Keratinocyte (primary cell): ENCODE data around the gene RAET1E.

Experiments used
- CTCF ChIP-seq, 3 experiments: IDR thresholded peaks in 1 of 3; conservative IDR thresholded peaks in 1 of 3; optimal IDR thresholded peaks in 1 of 3; 2 replicates in 2 of 3; 3 replicates in 1 of 3; pipeline versions ENCODE3 to v1.5.1; 2011; ENCODE audit warnings: low read length in 3 of 3, mild to moderate bottlenecking in 3 of 3, moderate library complexity in 2 of 3, control low read depth in 1 of 3, inconsistent platforms in 1 of 3; ENCODE audit not compliant: insufficient read depth in 2 of 3; ENCODE audit errors: extremely low read depth in 1 of 3
- EZH2 ChIP-seq: IDR thresholded peaks from one replicate; pipeline ENCODE4 v1.6.1; 2012; ENCODE audit warnings: inconsistent platforms, mild to moderate bottlenecking, low read length, moderate library complexity

- TF ChIP-seq CTCF (optimal IDR thresholded peaks at IDR 0.05 in 1 of 3, IDR thresholded peaks at IDR 0.05 in 1 of 3, conservative IDR thresholded peaks at IDR 0.05 in 1 of 3; ENCODE audit: extremely low read depth in 1 of 3, insufficient read depth in 2 of 3, low read length in 3 of 3) (no peak), EZH2 (no peak)
These were observed 29.9 kb downstream of the RAET1E start for GRCh38 chr6:149867876-149868640.
